Cardiac fibroblast (primary cell): ENCODE measurements around the gene NCKAP5.

Experiments used
- DNase-seq, 2 donors: peaks; one replicate each; pipeline versions ENCODE4 v3.0.0 to v3.0.0-alpha.2; 2010; ENCODE audit warnings: low read depth in 2 of 2
- H3K4me3 ChIP-seq, 2 donors: replicated peaks in 1 of 2; 1 replicate in 1 of 2; 2 replicates in 1 of 2; pipeline ENCODE4 v1.5.1; 2011; ENCODE audit warnings: low read depth in 2 of 2, low read length in 2 of 2, mild to moderate bottlenecking in 2 of 2, moderate library complexity in 1 of 2
- TF ChIP-seq, protein P1 (sequence below): IDR thresholded peaks from one replicate; pipeline ENCODE4 v1.5.1; 2011; ENCODE audit warnings: low read depth, mild to moderate bottlenecking, low read length, inconsistent platforms

NCKAP5 gene

DNA sequence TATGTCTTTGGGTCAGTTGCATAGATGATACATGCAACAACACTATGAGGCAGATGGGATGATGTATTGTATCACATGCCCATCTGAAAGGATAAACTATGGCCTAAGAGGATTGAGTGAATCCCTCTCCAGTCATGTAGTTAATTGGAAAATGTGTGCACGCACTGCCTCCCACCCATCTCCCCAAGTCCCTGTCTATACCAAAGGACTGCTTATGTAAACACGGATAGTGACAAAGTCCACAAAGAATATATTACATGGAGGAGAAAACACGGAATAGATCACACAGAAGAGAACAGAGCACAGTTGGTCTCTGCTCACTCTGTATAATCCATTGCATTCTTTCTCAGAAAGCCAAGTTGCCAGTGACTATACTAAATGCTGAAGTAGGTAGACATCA, 82.4 kb downstream of the NCKAP5 start:
- DNase-seq: no peak
- no peak overlapping the region for H3K4me3 ChIP-seq
- TF ChIP-seq, protein P1, sequence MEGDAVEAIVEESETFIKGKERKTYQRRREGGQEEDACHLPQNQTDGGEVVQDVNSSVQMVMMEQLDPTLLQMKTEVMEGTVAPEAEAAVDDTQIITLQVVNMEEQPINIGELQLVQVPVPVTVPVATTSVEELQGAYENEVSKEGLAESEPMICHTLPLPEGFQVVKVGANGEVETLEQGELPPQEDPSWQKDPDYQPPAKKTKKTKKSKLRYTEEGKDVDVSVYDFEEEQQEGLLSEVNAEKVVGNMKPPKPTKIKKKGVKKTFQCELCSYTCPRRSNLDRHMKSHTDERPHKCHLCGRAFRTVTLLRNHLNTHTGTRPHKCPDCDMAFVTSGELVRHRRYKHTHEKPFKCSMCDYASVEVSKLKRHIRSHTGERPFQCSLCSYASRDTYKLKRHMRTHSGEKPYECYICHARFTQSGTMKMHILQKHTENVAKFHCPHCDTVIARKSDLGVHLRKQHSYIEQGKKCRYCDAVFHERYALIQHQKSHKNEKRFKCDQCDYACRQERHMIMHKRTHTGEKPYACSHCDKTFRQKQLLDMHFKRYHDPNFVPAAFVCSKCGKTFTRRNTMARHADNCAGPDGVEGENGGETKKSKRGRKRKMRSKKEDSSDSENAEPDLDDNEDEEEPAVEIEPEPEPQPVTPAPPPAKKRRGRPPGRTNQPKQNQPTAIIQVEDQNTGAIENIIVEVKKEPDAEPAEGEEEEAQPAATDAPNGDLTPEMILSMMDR: no peak

DNA sequence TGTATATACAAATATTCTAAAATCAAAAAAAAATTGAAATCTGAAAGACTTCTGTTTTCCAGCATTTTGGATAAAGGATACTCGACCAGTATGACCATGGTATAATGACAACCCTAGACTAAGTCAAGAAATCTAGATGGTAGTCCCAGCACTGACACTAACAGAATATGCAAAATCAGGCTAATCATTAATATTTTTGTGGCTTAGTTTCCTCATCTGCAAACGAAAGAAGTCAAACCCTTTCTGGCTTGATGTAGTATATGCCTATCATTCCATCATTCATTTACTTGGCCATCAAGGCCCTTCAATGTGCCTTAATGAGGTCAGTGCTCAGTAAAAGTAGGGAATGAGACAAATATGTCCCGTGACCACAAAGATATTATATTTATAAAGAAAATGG, 83.5 kb downstream of the NCKAP5 start:
- no peak for DNase-seq
- TF ChIP-seq, protein P1: no peak
- no peak overlapping the region for H3K4me3 ChIP-seq

GRCh38 chr2:133484106-133484505, 84.2 kb downstream of the NCKAP5 start:
- peak in 1 of 2 donors; percentile 46 for DNase-seq
- TF ChIP-seq, protein P1: no peak
- no peak overlapping the region for H3K4me3 ChIP-seq

- TF ChIP-seq, protein P1: no peak
- H3K4me3 ChIP-seq: no peak overlapping the region
- no peak for DNase-seq
Measured at GRCh38 chr2:133483181-133483580, 85.1 kb downstream of the NCKAP5 start.

GRCh38 chr2:133480707-133481429, 87.4 kb downstream of the NCKAP5 start:
- no peak overlapping the region for H3K4me3 ChIP-seq
- TF ChIP-seq, protein P1: no peak
- DNase-seq: no peak

DNA sequence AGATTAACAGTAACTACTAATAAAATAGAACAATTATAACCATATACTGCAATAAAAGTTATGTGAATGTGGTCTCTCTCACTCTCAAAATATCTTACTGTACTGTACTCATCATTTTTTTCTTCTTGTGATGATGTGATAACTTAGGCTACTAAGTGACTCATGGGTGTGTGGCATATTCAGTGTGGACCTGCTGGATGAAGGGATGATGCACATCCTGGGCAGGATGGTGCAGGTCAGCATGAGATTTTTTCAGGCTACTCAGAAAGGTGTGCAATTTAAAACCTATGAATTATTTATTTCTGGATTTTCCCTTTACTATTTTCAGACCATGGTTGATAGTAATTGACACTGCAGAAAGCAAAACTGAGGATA, 90.7 kb downstream of the NCKAP5 start:
- DNase-seq: peak in 1 of 2 donors; percentile 51
- TF ChIP-seq, protein P1: no peak
- no peak overlapping the region for H3K4me3 ChIP-seq
